Activated T-cell treated with anti-CD3 and anti-CD28 coated beads, Interleukin-2, amount 50 U/mL, for 4 hours (primary cell): Measurements from ENCODE around the gene MYO7A. TPM values are rescaled to one million over a fixed set of nuclear protein-coding genes. Genes with fewer than 3 reads are reported as not detected.
A peak's percentile ranks its signal among the peaks of the same experiment; 100 is the strongest.

Source experiments
- ATAC-seq, 2 donors: fragments of 200-7000 bp; cut with Tn5 transposase; one replicate each; pipeline ENCODE4 v1.10.0; 2021
- DNase-seq: peaks from one replicate; pipeline ENCODE4 v3.0.0-alpha.2; 2020
- H3K27me3 Mint-ChIP-seq: one replicate; pipeline ENCODE4 v1.8.0; 2021; ENCODE audit warnings: low read depth, mixed read lengths
- H3K36me3 Mint-ChIP-seq: one replicate; pipeline ENCODE4 v1.8.0; 2022; ENCODE audit warnings: mixed read lengths; ENCODE audit not compliant: insufficient read depth
- H3K4me1 Mint-ChIP-seq: one replicate; pipeline ENCODE4 v1.8.0; 2021; ENCODE audit warnings: low read depth, mixed read lengths
- H3K4me3 Mint-ChIP-seq: one replicate; pipeline ENCODE4 v1.8.0; 2021; ENCODE audit warnings: mild to moderate bottlenecking, moderate library complexity, mixed read lengths
- H3K9me3 Mint-ChIP-seq: one replicate; pipeline ENCODE4 v1.8.0; 2021; ENCODE audit warnings: mixed read lengths
- total RNA-seq, 3 donors: library from RNA; stranded (reverse); gene quantifications; one replicate each; pipeline ENCODE4 v1.2.1, GENCODE V29; 2021

Gene MYO7A
- total RNA-seq, 3 donors from 2014 or later = 0.14 TPM; not detected in 2

GRCh38 chr11:77148963-77149715 lies 21.1 kb downstream of the MYO7A start:
- Mint-ChIP-seq H3K36me3 (no peaks in the 10 kb centered on the region), H3K27me3 (no peaks in the 10 kb centered on the region), H3K9me3 (no peaks in the 10 kb centered on the region), H3K4me3 (no peak overlapping the region), H3K4me1 (peaks cover 38% of the 10 kb centered on the region)
- DNase-seq = no peak
- ATAC-seq = no peak

- H3K4me1 Mint-ChIP-seq = peaks cover 41% of the 10 kb centered on the region
- H3K36me3 Mint-ChIP-seq = no peaks in the 10 kb centered on the region
- H3K4me3 Mint-ChIP-seq = no peak overlapping the region
- ATAC-seq (no peak), DNase-seq (no peak)
- H3K9me3 Mint-ChIP-seq = no peaks in the 10 kb centered on the region
- H3K27me3 Mint-ChIP-seq = no peaks in the 10 kb centered on the region
Observed at GRCh38 chr11:77149716-77150392, 21.8 kb downstream of the MYO7A start.

- ATAC-seq (no peak), DNase-seq (no peak)
- H3K27me3 Mint-ChIP-seq = no peaks in the 10 kb centered on the region
- peaks cover 42% of the 10 kb centered on the region for H3K4me1 Mint-ChIP-seq
- H3K36me3 Mint-ChIP-seq = no peaks in the 10 kb centered on the region
- H3K4me3 Mint-ChIP-seq = no peak overlapping the region
- H3K9me3 Mint-ChIP-seq = no peaks in the 10 kb centered on the region
Observed at GRCh38 chr11:77150836-77151235, 22.8 kb downstream of the MYO7A start.

- ATAC-seq = peak; percentile 55 to 60
- no peak overlapping the region for H3K4me3 Mint-ChIP-seq
- no peak for DNase-seq
- H3K4me1 Mint-ChIP-seq = peaks cover 42% of the 10 kb centered on the region
- H3K9me3 Mint-ChIP-seq = no peaks in the 10 kb centered on the region
- H3K27me3 Mint-ChIP-seq = no peaks in the 10 kb centered on the region
- no peaks in the 10 kb centered on the region for H3K36me3 Mint-ChIP-seq
Observed at GRCh38 chr11:77151804-77152509, 23.9 kb downstream of the MYO7A start.

GRCh38 chr11:77152846-77153245 lies 24.8 kb downstream of the MYO7A start:
- Mint-ChIP-seq H3K36me3 (no peaks in the 10 kb centered on the region), H3K27me3 (no peaks in the 10 kb centered on the region), H3K9me3 (no peaks in the 10 kb centered on the region), H3K4me3 (no peak overlapping the region), H3K4me1 (peaks cover 39% of the 10 kb centered on the region)
- no peak for DNase-seq
- ATAC-seq = no peak

GRCh38 chr11:77153276-77154185 lies 25.5 kb downstream of the MYO7A start:
- Mint-ChIP-seq H3K27me3 (no peaks in the 10 kb centered on the region), H3K36me3 (no peaks in the 10 kb centered on the region), H3K4me1 (peaks cover 34% of the 10 kb centered on the region), H3K4me3 (peak overlapping the region; percentile 4), H3K9me3 (no peaks in the 10 kb centered on the region)
- ATAC-seq (no peak), DNase-seq (no peak)

- DNase-seq = no peak
Observed at GRCh38 chr11:77154381-77155081, 26.5 kb downstream of the MYO7A start.

GRCh38 chr11:77155082-77155475 lies 27.0 kb downstream of the MYO7A start:
- DNase-seq (no peak), ATAC-seq (no peak)
- Mint-ChIP-seq H3K27me3 (no peaks in the 10 kb centered on the region), H3K36me3 (no peaks in the 10 kb centered on the region), H3K9me3 (no peaks in the 10 kb centered on the region), H3K4me1 (peaks cover 33% of the 10 kb centered on the region), H3K4me3 (no peak overlapping the region)

More at GRCh38 chr11:77154381-77155081, 26.5 kb downstream of the MYO7A start:
- Mint-ChIP-seq H3K4me1 (peaks cover 33% of the 10 kb centered on the region), H3K9me3 (no peaks in the 10 kb centered on the region), H3K4me3 (no peak overlapping the region), H3K36me3 (no peaks in the 10 kb centered on the region), H3K27me3 (no peaks in the 10 kb centered on the region)
- ATAC-seq = no peak

- H3K36me3 Mint-ChIP-seq = no peaks in the 10 kb centered on the region
- H3K4me1 Mint-ChIP-seq = peaks cover 33% of the 10 kb centered on the region
- H3K27me3 Mint-ChIP-seq = no peaks in the 10 kb centered on the region
- H3K4me3 Mint-ChIP-seq = no peak overlapping the region
- ATAC-seq (no peak), DNase-seq (no peak)
- H3K9me3 Mint-ChIP-seq = no peaks in the 10 kb centered on the region
Observed at GRCh38 chr11:77155556-77156130, 27.6 kb downstream of the MYO7A start.

- Mint-ChIP-seq H3K27me3 (no peaks in the 10 kb centered on the region), H3K4me1 (peaks cover 28% of the 10 kb centered on the region), H3K4me3 (no peak overlapping the region), H3K9me3 (no peaks in the 10 kb centered on the region), H3K36me3 (no peaks in the 10 kb centered on the region)
- DNase-seq = no peak
- no peak for ATAC-seq
Observed at GRCh38 chr11:77156396-77157195, 28.6 kb downstream of the MYO7A start.

- Mint-ChIP-seq H3K4me3 (no peak overlapping the region), H3K27me3 (no peaks in the 10 kb centered on the region), H3K36me3 (no peaks in the 10 kb centered on the region), H3K4me1 (peaks cover 12% of the 10 kb centered on the region), H3K9me3 (no peaks in the 10 kb centered on the region)
- no peak for DNase-seq
- no peak for ATAC-seq
Observed at GRCh38 chr11:77158041-77158695, 30.1 kb downstream of the MYO7A start.

GRCh38 chr11:77159219-77159936 lies 31.3 kb downstream of the MYO7A start:
- H3K27me3 Mint-ChIP-seq = no peaks in the 10 kb centered on the region
- H3K36me3 Mint-ChIP-seq = no peaks in the 10 kb centered on the region
- ATAC-seq = no peak
- H3K4me3 Mint-ChIP-seq = no peak overlapping the region
- H3K4me1 Mint-ChIP-seq = peaks cover 3% of the 10 kb centered on the region
- DNase-seq = no peak
- H3K9me3 Mint-ChIP-seq = no peaks in the 10 kb centered on the region
